Transverse colon (tissue), 4 donors: ENCODE results near the gene ECSIT.

Experiments used
- POLR2AphosphoS5 ChIP-seq, 3 donors: sonication (generic); formaldehyde crosslinking; IDR thresholded peaks; one replicate each; pipeline ENCODE4 v1.6.1; 2016; ENCODE audit warnings: antibody characterized with exemption in 3 of 3
- TF ChIP-seq, protein P1 (sequence below), 5 experiments: fragments of 200-600 bp in 3 of 5; fragments of 450-650 bp in 2 of 5; sonication (generic) in 3 of 5; IDR thresholded peaks; 1 replicate in 2 of 5; 2 replicates in 3 of 5; pipeline ENCODE4 v1.5.1; 2016 to 2017; ENCODE audit warnings: antibody characterized with exemption in 5 of 5, inconsistent platforms in 3 of 5, mild to moderate bottlenecking in 2 of 5, moderate library complexity in 1 of 5

DNA sequence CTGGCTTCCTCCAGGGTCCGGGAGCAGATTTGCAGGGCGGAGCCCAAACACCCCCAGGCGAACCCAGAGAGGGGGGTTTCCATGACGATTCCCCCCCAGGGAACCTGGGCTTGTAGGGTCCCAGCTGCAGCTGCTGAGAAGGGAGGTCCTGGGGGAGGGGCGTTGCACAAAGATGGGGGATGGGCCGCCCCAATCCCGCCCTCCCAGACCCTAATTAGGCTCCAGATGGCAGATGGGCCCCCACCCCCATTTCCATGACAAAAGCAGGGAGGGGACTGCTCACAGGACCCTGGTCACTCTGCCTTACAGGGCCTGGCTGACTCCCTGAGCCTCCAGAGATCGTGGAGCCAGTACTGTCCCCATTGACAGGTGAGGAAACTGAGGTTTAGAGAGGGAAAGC lies 63.3 kb downstream of the ECSIT start:
- TF ChIP-seq, protein P1, sequence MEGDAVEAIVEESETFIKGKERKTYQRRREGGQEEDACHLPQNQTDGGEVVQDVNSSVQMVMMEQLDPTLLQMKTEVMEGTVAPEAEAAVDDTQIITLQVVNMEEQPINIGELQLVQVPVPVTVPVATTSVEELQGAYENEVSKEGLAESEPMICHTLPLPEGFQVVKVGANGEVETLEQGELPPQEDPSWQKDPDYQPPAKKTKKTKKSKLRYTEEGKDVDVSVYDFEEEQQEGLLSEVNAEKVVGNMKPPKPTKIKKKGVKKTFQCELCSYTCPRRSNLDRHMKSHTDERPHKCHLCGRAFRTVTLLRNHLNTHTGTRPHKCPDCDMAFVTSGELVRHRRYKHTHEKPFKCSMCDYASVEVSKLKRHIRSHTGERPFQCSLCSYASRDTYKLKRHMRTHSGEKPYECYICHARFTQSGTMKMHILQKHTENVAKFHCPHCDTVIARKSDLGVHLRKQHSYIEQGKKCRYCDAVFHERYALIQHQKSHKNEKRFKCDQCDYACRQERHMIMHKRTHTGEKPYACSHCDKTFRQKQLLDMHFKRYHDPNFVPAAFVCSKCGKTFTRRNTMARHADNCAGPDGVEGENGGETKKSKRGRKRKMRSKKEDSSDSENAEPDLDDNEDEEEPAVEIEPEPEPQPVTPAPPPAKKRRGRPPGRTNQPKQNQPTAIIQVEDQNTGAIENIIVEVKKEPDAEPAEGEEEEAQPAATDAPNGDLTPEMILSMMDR (IDR thresholded peaks at IDR 0.05): no peak
- no peak for TF ChIP-seq POLR2AphosphoS5 (IDR thresholded peaks at IDR 0.05)
